Osteocyte (in vitro differentiated cells): Measurements from ENCODE around the gene SLC22A4. TPM values are rescaled to one million over a fixed set of nuclear protein-coding genes. Genes with fewer than 3 reads are reported as not detected.
A peak's percentile ranks its signal among the peaks of the same experiment; 100 is the strongest.

Experiments
- DNase-seq: peaks from one replicate; pipeline ENCODE4 v3.0.0; 2021; ENCODE audit warnings: mixed read lengths; ENCODE audit not compliant: unreplicated experiment; ENCODE audit errors: extremely low spot score
- H3K27ac Mint-ChIP-seq: one replicate; pipeline ENCODE4 v1.8.0; 2021; ENCODE audit warnings: mild to moderate bottlenecking, mixed read lengths; ENCODE audit not compliant: unreplicated experiment
- H3K27me3 Mint-ChIP-seq: one replicate; pipeline ENCODE4 v1.8.0; 2021; ENCODE audit warnings: mixed read lengths; ENCODE audit not compliant: unreplicated experiment
- H3K36me3 Mint-ChIP-seq: one replicate; pipeline ENCODE4 v1.8.0; 2021; ENCODE audit warnings: mixed read lengths; ENCODE audit not compliant: unreplicated experiment
- H3K4me1 Mint-ChIP-seq: one replicate; pipeline ENCODE4 v1.8.0; 2021; ENCODE audit warnings: mixed read lengths; ENCODE audit not compliant: unreplicated experiment
- H3K4me3 Mint-ChIP-seq: one replicate; pipeline ENCODE4 v1.8.0; 2021; ENCODE audit warnings: mild to moderate bottlenecking, moderate library complexity, mixed read lengths; ENCODE audit not compliant: unreplicated experiment
- H3K9me3 Mint-ChIP-seq: one replicate; pipeline ENCODE4 v1.8.0; 2021; ENCODE audit warnings: mixed read lengths; ENCODE audit not compliant: unreplicated experiment
- CTCF ChIP-seq: fragments of 200-600 bp; sonication (generic); IDR thresholded peaks from 2 replicates; pipeline ENCODE4 v1.5.0; 2021; ENCODE audit warnings: antibody characterized with exemption, mild to moderate bottlenecking, moderate library complexity
- total RNA-seq: library from RNA; stranded (reverse); gene quantifications from 2 replicates; pipeline ENCODE4 v1.2.1, GENCODE V29; 2021

The SLC22A4 gene
- total RNA-seq, 1 donor from 2014 or later = 1.4 TPM

- Mint-ChIP-seq H3K9me3 (no peaks in the 10 kb centered on the region), H3K36me3 (no peaks in the 10 kb centered on the region), H3K27ac (no peak overlapping the region)
These were observed 29.0 kb downstream of the SLC22A4 start for GRCh38 chr5:132323202-132323601.

GRCh38 chr5:132325691-132326090, 31.5 kb downstream of the SLC22A4 start:
- no peak for TF ChIP-seq CTCF
- Mint-ChIP-seq H3K27me3 (no peaks in the 10 kb centered on the region), H3K9me3 (no peaks in the 10 kb centered on the region), H3K36me3 (no peaks in the 10 kb centered on the region), H3K27ac (no peak overlapping the region), H3K4me3 (no peak overlapping the region), H3K4me1 (peaks cover 21% of the 10 kb centered on the region)
- no peak for DNase-seq

More at GRCh38 chr5:132323202-132323601, 29.0 kb downstream of the SLC22A4 start:
- TF ChIP-seq CTCF = no peak
- Mint-ChIP-seq H3K27me3 (no peaks in the 10 kb centered on the region), H3K4me3 (no peak overlapping the region), H3K4me1 (peaks cover 19% of the 10 kb centered on the region)
- DNase-seq = no peak

GRCh38 chr5:132327252-132327955, 33.2 kb downstream of the SLC22A4 start:
- Mint-ChIP-seq H3K9me3 (no peaks in the 10 kb centered on the region), H3K27ac (peak overlapping the region; percentile 75), H3K27me3 (no peaks in the 10 kb centered on the region), H3K4me1 (peaks cover 15% of the 10 kb centered on the region), H3K36me3 (no peaks in the 10 kb centered on the region), H3K4me3 (no peak overlapping the region)
- no peak for TF ChIP-seq CTCF
- no peak for DNase-seq

DNA sequence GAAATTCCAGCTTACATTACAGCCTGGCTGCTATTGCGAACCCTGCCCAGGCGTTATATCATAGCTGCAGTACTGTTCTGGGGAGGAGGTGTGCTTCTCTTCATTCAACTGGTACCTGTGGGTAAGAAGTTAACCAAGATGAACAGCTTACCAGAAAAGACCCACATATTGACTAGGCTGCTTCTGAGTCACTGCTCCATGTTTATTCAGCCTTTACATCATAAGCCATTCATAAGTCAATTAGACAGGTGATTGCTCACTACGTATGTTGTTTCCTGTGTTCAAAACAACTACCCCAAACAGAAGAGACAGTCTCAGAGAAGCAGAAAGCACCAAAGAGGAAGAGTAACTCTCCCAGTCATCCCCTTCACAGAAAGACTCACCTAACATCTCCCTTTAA, 40.6 kb downstream of the SLC22A4 start:
- no peak overlapping the region for H3K4me3 Mint-ChIP-seq
- no peaks in the 10 kb centered on the region for H3K9me3 Mint-ChIP-seq
- H3K27ac Mint-ChIP-seq = no peak overlapping the region
- no peaks in the 10 kb centered on the region for H3K36me3 Mint-ChIP-seq
- TF ChIP-seq CTCF = no peak
- no peaks in the 10 kb centered on the region for H3K4me1 Mint-ChIP-seq
- no peaks in the 10 kb centered on the region for H3K27me3 Mint-ChIP-seq
- DNase-seq = no peak

DNA sequence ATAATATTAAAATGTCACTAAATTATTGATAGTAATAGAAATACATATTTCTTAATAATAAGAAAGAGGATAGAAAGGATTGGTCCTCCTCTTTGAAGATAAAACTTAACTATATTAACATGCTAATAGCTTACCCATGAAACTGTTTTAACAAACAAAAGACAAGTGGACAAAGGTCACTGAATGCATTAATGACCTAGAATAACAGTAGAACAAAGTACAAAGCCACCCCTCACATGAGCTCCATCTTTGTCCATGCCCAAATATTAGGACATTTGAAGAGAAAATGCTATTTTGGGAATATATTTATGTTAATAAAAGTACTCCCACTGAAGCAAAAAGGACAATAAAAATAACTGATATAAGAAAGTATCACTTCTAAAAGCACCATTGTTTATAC, 41.2 kb downstream of the SLC22A4 start:
- Mint-ChIP-seq H3K4me3 (no peak overlapping the region), H3K27me3 (no peaks in the 10 kb centered on the region), H3K27ac (no peak overlapping the region), H3K9me3 (no peaks in the 10 kb centered on the region), H3K4me1 (no peaks in the 10 kb centered on the region), H3K36me3 (peaks cover under 1% of the 10 kb centered on the region)
- no peak for TF ChIP-seq CTCF
- no peak for DNase-seq
